Measurements from ENCODE around the gene TNKS2.
"Not testable (repeated sequence)": the region's sequence is repeated elsewhere in the genome, so short reads cannot be mapped to it uniquely, and the experiment has no call there.

The TNKS2 gene

GRCh38 chr10:91796331-91797047 lies 1.7 kb upstream of the TNKS2 start:
- peak in 12 of 56 donors; percentile 1 to 15 (median 7) for DNase-seq

- no peak for DNase-seq
Measured at GRCh38 chr10:91797048-91797690, 1.1 kb upstream of the TNKS2 start.

- DNase-seq = peak in 10 of 56 donors; percentile 8 to 71 (median 38)
Measured at GRCh38 chr10:91798649-91799611, 704 bp downstream of the TNKS2 start.

GRCh38 chr10:91799612-91799975 lies 1.4 kb downstream of the TNKS2 start:
- DNase-seq = no peak

GRCh38 chr10:91800182-91800581 lies 2.0 kb downstream of the TNKS2 start:
- no peak for DNase-seq

- no peak for DNase-seq
Measured at GRCh38 chr10:91800756-91801155, 2.5 kb downstream of the TNKS2 start.

GRCh38 chr10:91803386-91804125 lies 5.3 kb downstream of the TNKS2 start:
- no peak for DNase-seq

GRCh38 chr10:91804126-91804510 lies 5.9 kb downstream of the TNKS2 start:
- DNase-seq = no peak

- DNase-seq = no peak
Measured at GRCh38 chr10:91805110-91805838, 7.0 kb downstream of the TNKS2 start.

GRCh38 chr10:91807264-91807663 lies 9.0 kb downstream of the TNKS2 start:
- not testable (repeated sequence) for DNase-seq

- no peak for DNase-seq
Measured at GRCh38 chr10:91813251-91813650, 15.0 kb downstream of the TNKS2 start.

- peak in 2 of 56 donors; percentile 8 to 11 for DNase-seq
Measured at GRCh38 chr10:91816981-91817380, 18.8 kb downstream of the TNKS2 start.

GRCh38 chr10:91820144-91820543 lies 21.9 kb downstream of the TNKS2 start:
- DNase-seq = no peak

GRCh38 chr10:91824076-91824475 lies 25.9 kb downstream of the TNKS2 start:
- DNase-seq = no peak

GRCh38 chr10:91829268-91829667 lies 31.0 kb downstream of the TNKS2 start:
- no peak for DNase-seq

GRCh38 chr10:91838199-91838598 lies 40.0 kb downstream of the TNKS2 start:
- DNase-seq = no peak

GRCh38 chr10:91843083-91843482 lies 44.9 kb downstream of the TNKS2 start:
- DNase-seq = no peak

GRCh38 chr10:91856637-91857036 lies 58.4 kb downstream of the TNKS2 start:
- no peak for DNase-seq

GRCh38 chr10:91860885-91861284 lies 62.7 kb downstream of the TNKS2 start:
- DNase-seq = no peak

GRCh38 chr10:91864099-91864498 lies 65.9 kb downstream of the TNKS2 start:
- peak in 1 of 56 donors; percentile 6 for DNase-seq

GRCh38 chr10:91864744-91865143 lies 66.5 kb downstream of the TNKS2 start:
- DNase-seq = no peak
